ENCODE data around the gene UBIAD1. TPM values are rescaled to one million over a fixed set of nuclear protein-coding genes. Genes with fewer than 3 reads are reported as not detected.

UBIAD1 gene
- polyA plus RNA-seq, 2 donors: 3.0 to 6.6 TPM

- H3K27ac ChIP-seq (ENCODE audit: low read depth in 2 of 2, low read length in 1 of 2): peak overlapping the region; percentile 96 to 97
- H3K36me3 ChIP-seq (ENCODE audit: control insufficient read depth in 2 of 2, insufficient read depth in 2 of 2, low read length in 1 of 2): peaks cover 0 to 2% of the 10 kb centered on the region in 2 donors
- 5 to 6% methylated on average over 22 of the region's 22 CpGs for WGBS, 2 donors
- no peaks in the 10 kb centered on the region for H3K27me3 ChIP-seq (ENCODE audit: control insufficient read depth in 1 of 2, insufficient read depth in 2 of 2, low read length in 2 of 2)
- H3K9me3 ChIP-seq (ENCODE audit: control insufficient read depth in 2 of 2, insufficient read depth in 1 of 2, low read depth in 1 of 2, low read length in 1 of 2): no peaks in the 10 kb centered on the region
- peaks cover 2 to 7% of the 10 kb centered on the region in 2 donors for H3K4me1 ChIP-seq (ENCODE audit: control insufficient read depth in 2 of 2, insufficient read depth in 2 of 2, low read length in 1 of 2)
- H3K4me3 ChIP-seq (ENCODE audit: low read depth in 1 of 2, low read length in 2 of 2): peak overlapping the region; percentile 84 to 95
These were observed 717 bp downstream of the UBIAD1 start for GRCh38 chr1:11273595-11274234.

GRCh38 chr1:11279152-11279551, 6.2 kb downstream of the UBIAD1 start:
- peaks cover 2 to 4% of the 10 kb centered on the region in 2 donors for H3K4me1 ChIP-seq (ENCODE audit: control insufficient read depth in 2 of 2, insufficient read depth in 2 of 2, low read length in 1 of 2)
- no peaks in the 10 kb centered on the region for H3K9me3 ChIP-seq (ENCODE audit: control insufficient read depth in 2 of 2, insufficient read depth in 1 of 2, low read depth in 1 of 2, low read length in 1 of 2)
- 88 to 89% methylated on average over 5 of the region's 5 CpGs for whole genome bisulfite sequencing, 2 donors
- H3K27me3 ChIP-seq (ENCODE audit: control insufficient read depth in 1 of 2, insufficient read depth in 2 of 2, low read length in 2 of 2): no peaks in the 10 kb centered on the region
- H3K4me3 ChIP-seq (ENCODE audit: low read depth in 1 of 2, low read length in 2 of 2): no peak overlapping the region
- H3K36me3 ChIP-seq (ENCODE audit: control insufficient read depth in 2 of 2, insufficient read depth in 2 of 2, low read length in 1 of 2): peaks cover 0 to 2% of the 10 kb centered on the region in 2 donors
- H3K27ac ChIP-seq (ENCODE audit: low read depth in 2 of 2, low read length in 1 of 2): no peak overlapping the region

- H3K4me3 ChIP-seq (ENCODE audit: low read depth in 1 of 2, low read length in 2 of 2): no peak overlapping the region
- H3K4me1 ChIP-seq (ENCODE audit: control insufficient read depth in 2 of 2, insufficient read depth in 2 of 2, low read length in 1 of 2): peaks cover 2 to 4% of the 10 kb centered on the region in 2 donors
- no peaks in the 10 kb centered on the region for H3K9me3 ChIP-seq (ENCODE audit: control insufficient read depth in 2 of 2, insufficient read depth in 1 of 2, low read depth in 1 of 2, low read length in 1 of 2)
- H3K27ac ChIP-seq (ENCODE audit: low read depth in 2 of 2, low read length in 1 of 2): no peak overlapping the region
- 93 to 100% methylated on average over 1 of the region's 1 CpG for WGBS, 2 donors
- H3K27me3 ChIP-seq (ENCODE audit: control insufficient read depth in 1 of 2, insufficient read depth in 2 of 2, low read length in 2 of 2): no peaks in the 10 kb centered on the region
- H3K36me3 ChIP-seq (ENCODE audit: control insufficient read depth in 2 of 2, insufficient read depth in 2 of 2, low read length in 1 of 2): peaks cover 0 to 2% of the 10 kb centered on the region in 2 donors
These were observed 6.6 kb downstream of the UBIAD1 start for GRCh38 chr1:11279630-11280029.

- no peaks in the 10 kb centered on the region for H3K9me3 ChIP-seq (ENCODE audit: control insufficient read depth in 2 of 2, insufficient read depth in 1 of 2, low read depth in 1 of 2, low read length in 1 of 2)
- H3K27me3 ChIP-seq (ENCODE audit: control insufficient read depth in 1 of 2, insufficient read depth in 2 of 2, low read length in 2 of 2): no peaks in the 10 kb centered on the region
- H3K27ac ChIP-seq (ENCODE audit: low read depth in 2 of 2, low read length in 1 of 2): no peak overlapping the region
- no peak overlapping the region for H3K4me3 ChIP-seq (ENCODE audit: low read depth in 1 of 2, low read length in 2 of 2)
- peaks cover 5 to 6% of the 10 kb centered on the region in 2 donors for H3K36me3 ChIP-seq (ENCODE audit: control insufficient read depth in 2 of 2, insufficient read depth in 2 of 2, low read length in 1 of 2)
- H3K4me1 ChIP-seq (ENCODE audit: control insufficient read depth in 2 of 2, insufficient read depth in 2 of 2, low read length in 1 of 2): peaks cover 0 to 2% of the 10 kb centered on the region in 2 donors
- 74 to 80% methylated on average over 4 of the region's 4 CpGs for WGBS, 2 donors
These were observed 7.8 kb downstream of the UBIAD1 start for GRCh38 chr1:11280719-11281376.

GRCh38 chr1:11281518-11282331, 8.7 kb downstream of the UBIAD1 start:
- peaks cover 5 to 8% of the 10 kb centered on the region in 2 donors for H3K36me3 ChIP-seq (ENCODE audit: control insufficient read depth in 2 of 2, insufficient read depth in 2 of 2, low read length in 1 of 2)
- no peaks in the 10 kb centered on the region for H3K27me3 ChIP-seq (ENCODE audit: control insufficient read depth in 1 of 2, insufficient read depth in 2 of 2, low read length in 2 of 2)
- H3K27ac ChIP-seq (ENCODE audit: low read depth in 2 of 2, low read length in 1 of 2): peak overlapping the region in 1 of 2 donors; percentile 15
- no peak overlapping the region for H3K4me3 ChIP-seq (ENCODE audit: low read depth in 1 of 2, low read length in 2 of 2)
- 30 to 46% methylated on average over 8 of the region's 8 CpGs for WGBS, 2 donors
- H3K9me3 ChIP-seq (ENCODE audit: control insufficient read depth in 2 of 2, insufficient read depth in 1 of 2, low read depth in 1 of 2, low read length in 1 of 2): no peaks in the 10 kb centered on the region
- H3K4me1 ChIP-seq (ENCODE audit: control insufficient read depth in 2 of 2, insufficient read depth in 2 of 2, low read length in 1 of 2): peaks cover 0 to 2% of the 10 kb centered on the region in 2 donors

GRCh38 chr1:11283151-11283550, 10.2 kb downstream of the UBIAD1 start:
- no peak overlapping the region for H3K4me3 ChIP-seq (ENCODE audit: low read depth in 1 of 2, low read length in 2 of 2)
- no peak overlapping the region for H3K27ac ChIP-seq (ENCODE audit: low read depth in 2 of 2, low read length in 1 of 2)
- peaks cover 0 to 2% of the 10 kb centered on the region in 2 donors for H3K4me1 ChIP-seq (ENCODE audit: control insufficient read depth in 2 of 2, insufficient read depth in 2 of 2, low read length in 1 of 2)
- H3K9me3 ChIP-seq (ENCODE audit: control insufficient read depth in 2 of 2, insufficient read depth in 1 of 2, low read depth in 1 of 2, low read length in 1 of 2): no peaks in the 10 kb centered on the region
- no peaks in the 10 kb centered on the region for H3K27me3 ChIP-seq (ENCODE audit: control insufficient read depth in 1 of 2, insufficient read depth in 2 of 2, low read length in 2 of 2)
- H3K36me3 ChIP-seq (ENCODE audit: control insufficient read depth in 2 of 2, insufficient read depth in 2 of 2, low read length in 1 of 2): peaks cover 5 to 11% of the 10 kb centered on the region in 2 donors
- 88 to 96% methylated on average over 6 of the region's 6 CpGs for WGBS, 2 donors

GRCh38 chr1:11284784-11285183, 11.8 kb downstream of the UBIAD1 start:
- Histone ChIP-seq H3K27me3 (ENCODE audit: control insufficient read depth in 1 of 2, insufficient read depth in 2 of 2, low read length in 2 of 2) (no peaks in the 10 kb centered on the region), H3K27ac (ENCODE audit: low read depth in 2 of 2, low read length in 1 of 2) (no peak overlapping the region), H3K4me3 (ENCODE audit: low read depth in 1 of 2, low read length in 2 of 2) (no peak overlapping the region), H3K4me1 (ENCODE audit: control insufficient read depth in 2 of 2, insufficient read depth in 2 of 2, low read length in 1 of 2) (peaks cover 0 to 2% of the 10 kb centered on the region in 2 donors), H3K36me3 (ENCODE audit: control insufficient read depth in 2 of 2, insufficient read depth in 2 of 2, low read length in 1 of 2) (peaks cover 5 to 14% of the 10 kb centered on the region in 2 donors), H3K9me3 (ENCODE audit: control insufficient read depth in 2 of 2, insufficient read depth in 1 of 2, low read depth in 1 of 2, low read length in 1 of 2) (no peaks in the 10 kb centered on the region)
- WGBS, 2 donors: 86 to 88% methylated on average over 6 of the region's 6 CpGs

GRCh38 chr1:11285883-11286734, 13.1 kb downstream of the UBIAD1 start:
- Histone ChIP-seq H3K27ac (ENCODE audit: low read depth in 2 of 2, low read length in 1 of 2) (no peak overlapping the region), H3K36me3 (ENCODE audit: control insufficient read depth in 2 of 2, insufficient read depth in 2 of 2, low read length in 1 of 2) (peaks cover 5 to 17% of the 10 kb centered on the region in 2 donors), H3K4me3 (ENCODE audit: low read depth in 1 of 2, low read length in 2 of 2) (no peak overlapping the region), H3K4me1 (ENCODE audit: control insufficient read depth in 2 of 2, insufficient read depth in 2 of 2, low read length in 1 of 2) (no peaks in the 10 kb centered on the region), H3K27me3 (ENCODE audit: control insufficient read depth in 1 of 2, insufficient read depth in 2 of 2, low read length in 2 of 2) (no peaks in the 10 kb centered on the region), H3K9me3 (ENCODE audit: control insufficient read depth in 2 of 2, insufficient read depth in 1 of 2, low read depth in 1 of 2, low read length in 1 of 2) (no peaks in the 10 kb centered on the region)
- WGBS, 2 donors: 88 to 90% methylated on average over 7 of the region's 7 CpGs

All from esophagus (tissue), 2 donors.